Gastroesophageal sphincter (tissue), 3 donors: ENCODE measurements around the gene MUSK.

Experiments used
- CTCF ChIP-seq, 4 experiments: fragments of 200-600 bp in 2 of 4; fragments of 450-650 bp in 2 of 4; sonication (generic) in 1 of 4; IDR thresholded peaks; one replicate each; pipeline ENCODE4 v1.5.1; 2017 to 2019; ENCODE audit warnings: antibody characterized with exemption in 4 of 4, mild to moderate bottlenecking in 2 of 4, moderate library complexity in 2 of 4
- EP300 ChIP-seq: sonication (generic); formaldehyde crosslinking; IDR thresholded peaks from one replicate; pipeline ENCODE4 v1.6.1; 2017; ENCODE audit warnings: antibody characterized with exemption, mild to moderate bottlenecking
- POLR2A ChIP-seq, 2 donors: fragments of 450-650 bp; IDR thresholded peaks; one replicate each; pipeline ENCODE4 v1.6.1; 2017; ENCODE audit warnings: antibody characterized with exemption in 2 of 2, mild to moderate bottlenecking in 2 of 2, moderate library complexity in 1 of 2
- POLR2AphosphoS5 ChIP-seq: sonication (generic); formaldehyde crosslinking; IDR thresholded peaks from one replicate; pipeline ENCODE4 v1.6.1; 2017; ENCODE audit warnings: antibody characterized with exemption

GRCh38 chr9:110815361-110815760 lies 146.8 kb downstream of the MUSK start:
- TF ChIP-seq CTCF (IDR thresholded peaks at IDR 0.05) (no peak), POLR2A (IDR thresholded peaks at IDR 0.05) (no peak), POLR2AphosphoS5 (no peak), EP300 (no peak)
